ENCODE data around the gene NUDT6.
A peak's percentile ranks its signal among the peaks of the same experiment; 100 is the strongest.
"Not testable (repeated sequence)": the region's sequence is repeated elsewhere in the genome, so short reads cannot be mapped to it uniquely, and the experiment has no call there.

NUDT6 gene, protein sequence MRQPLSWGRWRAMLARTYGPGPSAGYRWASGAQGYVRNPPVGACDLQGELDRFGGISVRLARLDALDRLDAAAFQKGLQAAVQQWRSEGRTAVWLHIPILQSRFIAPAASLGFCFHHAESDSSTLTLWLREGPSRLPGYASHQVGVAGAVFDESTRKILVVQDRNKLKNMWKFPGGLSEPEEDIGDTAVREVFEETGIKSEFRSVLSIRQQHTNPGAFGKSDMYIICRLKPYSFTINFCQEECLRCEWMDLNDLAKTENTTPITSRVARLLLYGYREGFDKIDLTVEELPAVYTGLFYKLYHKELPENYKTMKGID

DNA sequence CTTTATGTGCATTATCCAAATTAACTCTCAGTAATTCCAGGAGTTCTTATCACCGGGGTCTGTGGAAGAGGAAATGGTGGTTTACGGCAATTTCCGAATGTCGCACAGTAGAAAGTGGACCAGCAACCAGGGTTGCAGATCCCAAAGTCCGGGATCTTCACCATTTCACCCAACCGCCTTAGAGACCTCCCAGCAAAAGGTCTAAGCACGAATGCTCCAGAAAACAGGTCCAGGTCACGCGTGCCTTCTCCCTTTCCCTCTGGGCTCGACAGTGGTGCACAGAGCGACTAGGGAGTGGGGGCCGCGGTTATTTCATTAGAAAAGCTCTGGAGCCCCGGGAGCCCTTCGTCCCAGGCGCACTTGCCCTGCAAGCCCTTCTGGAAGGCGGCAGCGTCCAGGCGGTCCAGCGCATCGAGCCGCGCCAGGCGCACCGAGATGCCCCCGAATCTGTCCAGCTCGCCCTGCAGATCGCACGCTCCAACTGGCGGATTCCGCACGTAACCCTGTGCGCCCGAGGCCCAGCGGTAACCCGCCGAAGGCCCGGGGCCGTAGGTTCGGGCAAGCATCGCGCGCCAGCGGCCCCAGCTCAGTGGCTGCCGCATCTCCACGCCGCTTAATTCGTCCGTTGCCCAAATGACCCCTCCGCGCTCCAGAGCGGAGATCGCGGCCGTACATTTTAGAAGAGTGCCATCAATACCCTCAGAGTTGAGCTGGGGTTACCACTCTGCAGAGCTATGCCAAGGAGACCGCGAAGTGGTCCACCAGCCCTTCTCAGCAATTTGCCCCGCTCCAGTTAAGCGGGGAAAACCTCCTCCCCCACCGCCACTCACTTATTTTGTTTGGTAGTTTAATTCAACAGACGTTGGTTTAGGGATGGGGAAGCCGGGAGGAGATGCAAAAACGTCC, at the start of gene NUDT6:
TSS of gene NUDT6 (minus strand) at position 627 of the 906 bp plus-strand sequence. CDS start at position 602, 25 bp downstream.
- H3K4me3 ChIP-seq (ENCODE audit: low read depth, low read length): peak within 1 kb of the TSS; percentile 94

DNA sequence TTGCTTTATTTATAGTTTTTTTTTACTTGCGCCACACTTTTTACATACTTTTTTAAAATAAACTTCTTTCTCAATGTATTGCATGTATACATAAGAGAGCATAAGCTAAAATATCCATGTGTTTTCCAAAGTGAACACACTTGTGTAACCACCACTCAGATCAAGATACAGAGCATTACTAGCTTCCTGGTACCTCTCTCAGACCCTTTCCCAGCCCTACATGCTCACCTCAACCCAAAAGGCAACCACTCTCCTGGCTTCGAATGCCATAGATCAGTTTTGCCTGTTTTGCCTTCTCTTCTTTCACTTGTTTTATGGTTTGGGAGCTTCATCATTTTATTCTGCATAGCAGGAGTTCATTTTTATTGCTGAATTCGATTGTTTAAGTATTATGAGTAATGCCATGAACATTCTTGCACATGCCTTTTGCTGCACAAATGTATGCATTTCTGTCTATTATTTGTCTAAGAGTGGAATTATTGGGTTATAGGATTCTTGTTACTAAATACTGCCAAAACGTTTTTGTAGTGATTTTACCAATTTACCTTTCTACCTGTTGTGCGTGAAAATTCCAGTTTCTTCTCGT, 45.9 kb upstream of the NUDT6 start:
- H3K4me3 ChIP-seq (ENCODE audit: low read depth, low read length): no peak overlapping the region

DNA sequence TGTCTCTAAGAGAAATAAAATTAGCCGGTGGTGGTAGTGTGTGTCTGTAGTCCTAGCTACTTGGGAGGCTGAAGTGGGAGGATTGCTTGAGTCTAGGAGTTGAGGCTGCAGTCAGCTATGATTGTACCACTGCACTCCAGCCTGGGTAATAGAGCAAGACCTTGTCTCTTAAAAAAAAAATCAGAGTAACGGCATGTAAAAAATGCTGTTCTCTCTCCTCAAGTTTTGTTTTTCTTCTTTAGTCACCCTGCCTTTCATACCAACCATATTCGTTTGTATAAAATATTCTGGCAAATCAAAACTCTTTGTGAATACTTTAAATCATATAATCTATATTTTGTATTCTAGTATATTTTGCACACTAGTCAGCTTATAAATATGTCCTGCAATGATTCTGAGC, 44.8 kb upstream of the NUDT6 start:
- no peak overlapping the region for H3K4me3 ChIP-seq (ENCODE audit: low read depth, low read length)

DNA sequence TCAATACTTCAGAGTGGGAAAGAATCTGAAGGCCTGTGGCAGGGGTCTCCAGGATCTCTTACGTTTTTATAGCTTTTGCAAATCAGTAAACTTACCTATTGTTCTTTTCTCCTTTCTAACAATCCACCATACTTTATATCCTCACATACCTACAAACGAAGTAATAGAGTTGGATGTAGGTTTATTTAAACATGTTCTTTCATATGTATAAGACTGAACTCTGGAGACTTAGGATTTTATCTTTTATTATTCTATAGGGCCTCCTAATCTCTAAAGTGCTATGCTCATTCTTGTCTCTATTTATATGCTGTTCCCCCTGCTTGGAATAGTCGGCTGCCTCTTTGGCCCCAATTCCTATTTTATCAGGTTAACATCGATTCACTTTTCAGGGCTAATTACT, 43.8 kb upstream of the NUDT6 start:
- no peak overlapping the region for H3K4me3 ChIP-seq (ENCODE audit: low read depth, low read length)

DNA sequence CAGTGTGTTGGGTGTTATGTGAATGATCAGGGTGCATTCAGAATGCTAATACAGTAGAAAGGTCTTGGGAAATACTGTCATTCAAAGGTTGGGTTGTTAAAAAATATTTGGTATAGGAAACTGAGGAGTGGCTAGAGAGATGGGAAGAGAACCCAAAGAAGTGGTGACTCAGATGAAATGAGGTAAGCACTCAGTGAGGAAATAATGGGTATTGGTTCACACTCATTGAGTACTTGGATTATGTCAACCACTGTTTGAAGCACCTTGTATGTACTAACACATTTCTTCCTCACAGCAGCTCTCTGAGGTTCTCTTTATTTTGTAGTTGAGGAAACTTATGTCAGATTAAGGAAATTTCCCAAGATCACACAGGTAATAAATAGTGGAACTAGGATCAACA, 40.8 kb upstream of the NUDT6 start:
- H3K4me3 ChIP-seq (ENCODE audit: low read depth, low read length): no peak overlapping the region

DNA sequence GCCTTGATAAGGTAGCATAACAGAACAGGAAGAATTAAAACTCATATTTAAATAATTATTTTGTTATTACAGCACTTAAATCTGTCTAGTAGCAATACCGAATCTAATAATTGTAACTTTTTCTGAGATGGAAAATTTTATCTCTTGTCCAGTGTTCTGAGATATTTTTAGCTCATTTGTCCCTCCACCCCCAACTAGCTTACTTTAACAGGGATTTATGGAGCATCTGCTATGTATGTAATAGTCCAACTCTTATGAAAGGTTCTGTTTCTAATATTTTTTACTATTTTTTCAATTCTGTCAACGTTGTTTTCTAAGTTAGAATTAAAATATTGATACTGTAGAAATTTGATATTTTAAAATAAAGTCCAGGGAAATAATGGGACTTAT, 38.2 kb upstream of the NUDT6 start:
- no peak overlapping the region for H3K4me3 ChIP-seq (ENCODE audit: low read depth, low read length)

DNA sequence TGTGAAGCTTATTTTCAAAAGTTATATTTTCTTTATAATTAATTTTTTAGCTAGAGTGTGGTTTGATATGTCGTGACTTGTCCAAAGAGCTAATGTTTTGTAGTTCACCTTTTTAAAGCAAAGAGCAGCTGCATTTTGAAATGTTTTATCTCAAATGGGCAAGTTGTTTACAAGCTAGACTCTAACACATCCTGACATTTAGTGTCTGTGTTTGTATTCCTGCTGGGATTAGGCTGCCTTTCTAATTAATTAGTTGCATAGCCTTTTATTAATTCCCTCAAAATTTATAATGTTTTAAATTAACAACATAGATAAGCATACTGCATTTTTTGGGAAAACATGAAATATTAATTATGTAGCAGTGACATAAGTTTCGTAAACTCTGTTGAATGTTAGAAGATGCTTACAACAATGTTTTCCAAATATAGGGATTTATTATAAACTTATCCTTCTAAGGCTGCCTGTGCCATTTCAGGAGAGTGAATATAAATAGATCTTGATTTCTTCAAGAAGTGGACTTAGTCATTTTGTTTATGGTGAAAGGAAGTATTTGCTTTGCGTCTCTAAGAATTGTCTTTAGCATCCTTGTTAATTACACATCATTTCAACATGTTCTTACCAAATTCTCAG, 37.7 kb upstream of the NUDT6 start:
- no peak overlapping the region for H3K4me3 ChIP-seq (ENCODE audit: low read depth, low read length)

DNA sequence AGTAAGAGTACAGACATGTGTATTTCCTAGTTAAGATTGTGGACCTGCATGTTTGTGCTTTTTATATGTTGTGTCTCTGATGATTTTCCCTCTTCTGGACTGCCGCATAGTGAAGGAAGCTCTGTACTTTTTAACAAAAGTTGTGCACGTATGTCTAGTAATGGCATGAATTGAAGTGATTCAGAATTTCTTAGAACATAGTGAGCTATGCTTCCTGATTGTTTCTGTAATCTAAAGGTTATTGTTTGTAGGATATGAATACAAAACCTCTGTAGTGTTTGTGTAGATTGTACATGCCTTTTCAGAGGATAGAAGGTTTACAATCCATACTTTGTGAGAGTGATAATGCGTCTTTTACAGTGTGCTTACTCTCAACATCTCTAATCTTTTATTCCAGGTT, 37.0 kb upstream of the NUDT6 start:
- H3K4me3 ChIP-seq (ENCODE audit: low read depth, low read length): no peak overlapping the region

DNA sequence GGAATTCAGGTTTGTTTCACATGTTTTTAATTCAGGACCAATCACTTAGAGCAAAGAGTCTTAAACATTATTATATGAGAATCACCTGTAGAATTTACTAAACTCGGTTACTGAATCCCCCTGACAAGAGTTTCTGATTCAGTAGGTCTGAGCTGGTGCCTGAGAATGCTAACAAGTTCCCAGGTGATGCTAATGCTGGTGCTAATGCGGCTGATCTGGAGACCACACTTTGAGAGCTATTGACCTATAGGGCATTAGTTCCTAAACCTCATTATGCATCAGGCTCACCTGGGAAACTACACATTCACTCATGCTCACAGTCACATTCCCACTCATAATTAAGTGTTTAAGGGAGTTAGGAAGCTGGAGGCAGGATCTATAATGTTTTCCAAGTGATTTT, 36.1 kb upstream of the NUDT6 start:
- H3K4me3 ChIP-seq (ENCODE audit: low read depth, low read length): no peak overlapping the region

DNA sequence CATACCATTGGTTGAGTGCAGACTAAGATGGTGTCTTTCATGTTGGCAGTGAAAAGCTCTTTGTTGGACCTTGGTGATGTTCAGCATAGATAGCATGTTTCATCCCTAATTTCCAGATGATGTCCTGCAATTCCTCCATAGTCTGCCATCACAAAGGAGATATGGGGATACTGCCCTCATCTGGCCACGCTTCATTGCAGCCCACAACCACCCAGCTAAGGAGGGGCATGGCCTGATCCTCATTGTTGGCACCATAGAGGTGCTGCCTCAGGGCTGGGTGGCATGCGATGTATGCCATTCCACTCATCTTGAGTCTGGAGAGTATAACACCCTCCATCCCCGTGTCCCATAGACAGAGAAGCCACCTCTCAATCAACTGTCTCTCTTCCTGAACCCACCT, 31.5 kb upstream of the NUDT6 start:
- no peak overlapping the region for H3K4me3 ChIP-seq (ENCODE audit: low read depth, low read length)

DNA sequence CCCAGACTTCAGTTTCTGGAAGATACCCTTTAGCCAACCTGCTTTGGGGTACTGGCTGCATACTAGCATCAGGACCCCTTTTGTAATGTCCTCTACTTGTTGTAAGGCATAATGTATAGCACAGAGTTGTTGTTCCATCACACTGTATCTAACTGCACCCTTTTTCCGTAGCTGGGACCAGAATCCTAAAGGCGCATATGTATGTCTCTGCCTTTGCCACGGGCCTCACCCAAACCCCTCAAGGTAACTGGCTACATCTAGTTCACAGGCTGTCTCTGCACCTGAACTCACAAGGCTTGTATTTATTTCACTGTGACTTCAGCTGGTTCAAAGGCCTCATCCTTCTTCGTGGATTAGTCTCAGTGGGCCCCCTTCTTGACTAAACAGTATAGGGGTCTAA, 29.6 kb upstream of the NUDT6 start:
- H3K4me3 ChIP-seq (ENCODE audit: low read depth, low read length): no peak overlapping the region

DNA sequence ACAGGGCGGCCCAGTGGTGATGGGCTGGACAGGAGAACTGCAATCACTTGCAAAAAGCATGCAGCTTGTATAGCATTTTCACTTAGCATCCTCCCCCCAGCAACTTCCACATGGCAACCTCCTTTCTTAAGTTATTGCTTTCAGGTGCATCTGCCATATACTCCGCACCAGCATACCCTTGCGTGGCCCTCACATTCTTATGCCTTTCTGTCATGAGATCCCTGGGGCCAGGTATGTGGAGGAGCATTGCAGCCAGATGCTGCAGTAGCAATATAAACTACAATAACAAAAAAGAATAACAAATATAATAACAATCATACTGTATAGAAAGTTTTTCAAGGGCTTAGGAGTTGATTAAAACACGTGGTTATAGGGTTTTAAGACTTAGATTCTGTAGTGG, 26.3 kb upstream of the NUDT6 start:
- no peak overlapping the region for H3K4me3 ChIP-seq (ENCODE audit: low read depth, low read length)

DNA sequence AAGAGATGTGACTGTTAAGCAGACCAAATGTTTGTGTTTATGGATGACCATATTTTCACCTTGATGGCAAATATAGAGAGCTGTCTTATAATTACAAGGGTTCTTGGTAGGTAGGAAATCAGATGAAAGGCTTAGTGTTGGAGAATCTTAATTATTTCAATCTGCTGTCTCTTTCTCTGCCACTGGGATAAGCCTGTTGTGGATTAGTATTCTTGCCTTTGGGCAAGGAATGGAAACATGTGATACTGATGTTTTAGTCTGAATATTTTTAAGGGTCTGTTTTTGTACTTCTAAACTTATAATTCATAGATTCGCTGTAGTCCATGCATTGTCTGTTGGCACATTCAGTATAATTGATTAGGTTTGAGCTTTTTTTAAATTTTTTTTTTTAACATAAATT, 23.7 kb upstream of the NUDT6 start:
- H3K4me3 ChIP-seq (ENCODE audit: low read depth, low read length): no peak overlapping the region

DNA sequence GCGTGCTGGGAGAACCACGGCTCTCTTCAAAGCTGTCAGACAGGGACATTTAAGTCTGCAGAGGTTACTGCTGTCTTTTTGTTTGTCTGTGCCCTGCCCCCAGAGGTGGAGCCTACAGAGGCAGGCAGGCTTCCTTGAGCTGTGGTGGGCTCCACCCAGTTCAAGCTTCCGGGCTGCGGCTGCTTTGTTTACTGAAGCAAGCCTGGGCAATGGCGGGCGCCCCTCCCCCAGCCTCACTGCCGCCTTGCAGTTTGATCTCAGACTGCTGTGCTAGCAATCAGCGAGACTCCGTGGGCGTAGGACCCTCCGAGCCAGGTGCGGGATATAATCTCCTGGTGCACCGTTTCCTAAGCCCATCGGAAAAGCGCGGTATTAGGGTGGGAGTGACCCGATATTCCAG, 22.7 kb upstream of the NUDT6 start:
- H3K4me3 ChIP-seq (ENCODE audit: low read depth, low read length): not testable (repeated sequence)

DNA sequence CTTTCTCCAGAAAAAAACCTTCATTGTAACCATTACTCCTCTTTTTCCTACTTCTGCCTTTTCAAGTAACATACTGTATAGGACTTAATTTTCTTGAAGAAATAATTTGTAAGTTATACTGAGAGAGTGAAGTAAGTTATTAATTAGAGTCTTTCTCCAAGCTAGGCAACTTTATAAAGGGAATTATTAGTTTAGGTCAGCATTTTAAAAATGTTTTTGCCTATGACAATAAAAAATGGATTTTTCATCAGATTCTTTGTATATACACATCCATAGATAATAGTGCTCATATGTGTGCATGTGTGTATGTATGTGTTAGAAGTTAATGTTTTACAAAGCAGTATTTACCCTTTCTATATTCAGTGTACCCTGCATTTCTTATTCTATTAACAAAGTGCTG, 10.4 kb upstream of the NUDT6 start:
- no peak overlapping the region for H3K4me3 ChIP-seq (ENCODE audit: low read depth, low read length)

DNA sequence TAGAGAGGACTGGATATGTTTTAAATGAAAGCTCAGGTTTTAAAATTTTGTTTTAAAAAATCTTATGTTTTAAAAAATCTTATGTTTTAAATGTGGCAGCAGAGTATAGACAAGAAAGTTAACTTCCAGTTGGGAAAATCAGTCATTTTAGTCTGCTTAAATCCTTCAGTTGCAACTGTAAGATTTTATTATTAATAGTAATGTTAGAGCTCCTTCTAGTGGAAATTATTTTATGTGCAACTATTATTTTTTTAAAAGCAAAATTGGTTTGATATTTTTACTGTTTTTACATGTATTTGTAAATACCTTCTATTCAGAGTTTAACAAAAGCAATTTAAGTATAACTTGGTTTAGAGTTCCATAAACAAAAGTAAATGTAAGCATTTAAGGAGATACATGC, 8.5 kb upstream of the NUDT6 start:
- H3K4me3 ChIP-seq (ENCODE audit: low read depth, low read length): no peak overlapping the region

DNA sequence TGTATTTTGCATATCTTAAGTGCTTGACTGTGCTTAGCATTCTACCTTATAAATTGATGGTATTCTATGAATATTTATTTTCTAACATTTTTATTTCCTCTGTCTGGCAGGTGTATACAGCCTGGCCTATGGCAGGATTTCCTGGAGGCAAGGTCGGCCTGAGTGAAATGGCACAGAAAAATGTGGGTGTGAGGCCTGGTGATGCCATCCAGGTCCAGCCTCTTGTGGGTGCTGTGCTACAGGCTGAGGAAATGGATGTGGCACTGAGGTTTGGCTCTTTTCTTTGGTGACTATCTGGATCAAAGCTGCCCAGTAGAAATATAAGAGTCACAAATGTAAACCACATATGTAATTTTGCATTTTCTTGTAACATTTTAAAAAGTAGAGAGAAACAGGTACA, 6.5 kb upstream of the NUDT6 start:
- H3K4me3 ChIP-seq (ENCODE audit: low read depth, low read length): no peak overlapping the region

DNA sequence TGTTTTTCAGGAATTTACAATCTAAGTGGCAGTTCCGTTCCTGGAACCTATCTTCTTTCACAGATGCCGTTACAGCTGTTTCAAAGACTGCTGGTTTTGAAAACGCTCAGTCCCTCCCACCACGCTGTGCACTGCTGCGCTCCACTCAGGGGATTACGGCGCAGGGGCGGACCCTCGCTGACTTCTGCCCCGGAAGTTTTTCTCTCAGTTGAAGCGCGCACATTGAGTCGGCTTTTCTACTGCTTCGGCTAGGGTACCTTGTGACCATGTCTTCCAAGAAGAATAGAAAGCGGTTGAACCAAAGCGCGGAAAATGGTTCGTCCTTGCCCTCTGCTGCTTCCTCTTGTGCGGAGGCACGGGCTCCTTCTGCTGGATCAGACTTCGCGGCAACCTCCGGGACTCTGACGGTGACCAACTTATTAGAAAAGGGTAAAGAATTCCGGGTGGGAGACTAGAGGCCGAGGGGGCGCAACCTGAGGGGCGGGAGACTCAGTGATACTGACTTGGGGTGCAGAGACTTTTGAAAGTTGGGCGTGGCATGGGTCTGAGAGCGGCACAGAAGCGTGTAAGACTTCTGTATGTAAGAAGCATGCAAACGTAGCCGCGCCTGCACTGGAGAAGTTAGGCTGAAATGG, 597 bp upstream of the NUDT6 start:
- peak overlapping the region; percentile 94 for H3K4me3 ChIP-seq (ENCODE audit: low read depth, low read length)

DNA sequence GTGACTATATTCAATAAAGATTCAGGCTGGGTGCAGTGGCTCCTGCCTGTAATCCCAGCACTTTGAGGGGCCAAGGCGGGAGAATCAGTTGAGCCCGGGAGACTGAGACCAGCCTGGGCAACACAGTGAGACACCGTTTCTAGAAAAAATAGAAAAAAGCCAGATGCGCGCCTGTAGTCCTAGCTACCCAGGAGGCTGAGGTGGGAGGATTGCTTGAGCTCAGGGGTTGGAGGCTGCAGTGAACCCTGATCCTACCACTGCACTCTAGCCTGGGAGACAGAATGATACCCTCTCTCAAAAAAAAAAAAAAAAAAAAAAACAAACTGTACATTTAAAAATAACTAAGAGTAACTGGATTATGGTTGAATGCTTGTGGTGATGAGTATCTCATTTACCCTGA, 1.1 kb downstream of the NUDT6 start:
- peak overlapping the region; percentile 94 for H3K4me3 ChIP-seq (ENCODE audit: low read depth, low read length)

DNA sequence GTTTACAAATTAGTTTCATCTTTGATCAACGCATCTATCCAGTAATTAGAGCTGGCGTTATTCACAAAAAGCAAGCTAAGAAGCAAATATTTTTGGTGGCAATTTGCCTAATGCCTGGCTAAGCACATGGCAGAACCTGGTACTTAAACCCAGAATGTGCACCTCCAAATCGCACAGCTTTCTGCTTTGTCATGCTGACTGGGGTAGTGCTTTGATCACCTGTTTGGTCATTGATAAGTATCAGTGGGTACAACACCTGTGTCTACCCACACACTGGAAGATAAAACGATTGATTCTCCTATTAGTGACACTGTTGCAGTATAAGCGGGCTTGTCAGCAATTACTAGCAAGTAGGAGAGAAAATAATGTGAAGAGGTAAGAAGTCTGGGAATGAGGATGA, 1.9 kb downstream of the NUDT6 start:
- no peak overlapping the region for H3K4me3 ChIP-seq (ENCODE audit: low read depth, low read length)

DNA sequence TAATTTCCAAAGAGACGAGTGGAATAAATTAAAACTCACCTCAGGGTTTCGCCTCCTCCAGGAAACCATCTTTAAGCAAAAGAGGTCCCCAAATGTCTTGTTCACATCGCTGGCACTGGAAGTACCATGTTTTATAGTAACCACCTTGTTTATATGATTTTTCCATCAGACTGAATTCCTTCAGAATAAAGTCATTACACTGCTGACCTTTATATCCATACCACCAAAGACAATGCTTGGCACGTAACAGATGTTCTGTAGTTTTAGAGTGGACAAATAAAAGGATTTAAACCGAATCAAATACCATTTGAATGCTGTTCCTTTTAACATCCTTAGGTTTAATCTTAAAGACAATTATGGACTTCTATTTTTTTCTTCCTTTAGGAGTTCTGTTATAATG, 4.7 kb downstream of the NUDT6 start:
- no peak overlapping the region for H3K4me3 ChIP-seq (ENCODE audit: low read depth, low read length)

Measured in iPS-11a (cell line).